DMS114 treated with DMSO at 0.1 percent for 48 hours (cell line): Measurements from ENCODE around the gene CMC4.

ENCODE experiments used
- DNase-seq: peaks from one replicate; lab custom pipeline; 2025; ENCODE audit not compliant: unreplicated experiment; lab: John Stamatoyannopoulos, UW

Gene CMC4

GRCh38 chrX:155054255-155054654 is 16.7 kb downstream of the CMC4 start:
- DNase-seq: no peak

DNA sequence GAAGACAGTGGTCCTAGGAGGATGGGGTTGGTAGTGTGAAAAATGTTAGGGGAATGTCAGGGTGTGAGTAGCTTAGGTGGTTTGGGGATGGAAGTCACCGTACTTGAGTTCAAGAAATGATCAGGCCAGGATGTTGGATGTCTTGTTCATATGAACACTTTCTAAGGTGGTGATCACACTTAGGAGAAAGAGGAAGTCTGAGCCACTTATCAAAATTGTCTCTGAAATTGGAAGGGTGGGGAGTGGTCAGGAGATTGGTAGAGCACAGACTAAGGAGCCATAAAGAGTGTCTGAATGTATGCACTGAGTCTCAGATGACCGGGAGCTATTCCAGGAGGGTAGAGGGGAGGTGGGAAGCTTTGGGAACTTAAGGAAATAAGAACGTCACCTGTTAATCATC is 17.3 kb downstream of the CMC4 start:
- no peak for DNase-seq

- no peak for DNase-seq
These were observed 18.0 kb downstream of the CMC4 start for GRCh38 chrX:155052738-155053498.

DNA sequence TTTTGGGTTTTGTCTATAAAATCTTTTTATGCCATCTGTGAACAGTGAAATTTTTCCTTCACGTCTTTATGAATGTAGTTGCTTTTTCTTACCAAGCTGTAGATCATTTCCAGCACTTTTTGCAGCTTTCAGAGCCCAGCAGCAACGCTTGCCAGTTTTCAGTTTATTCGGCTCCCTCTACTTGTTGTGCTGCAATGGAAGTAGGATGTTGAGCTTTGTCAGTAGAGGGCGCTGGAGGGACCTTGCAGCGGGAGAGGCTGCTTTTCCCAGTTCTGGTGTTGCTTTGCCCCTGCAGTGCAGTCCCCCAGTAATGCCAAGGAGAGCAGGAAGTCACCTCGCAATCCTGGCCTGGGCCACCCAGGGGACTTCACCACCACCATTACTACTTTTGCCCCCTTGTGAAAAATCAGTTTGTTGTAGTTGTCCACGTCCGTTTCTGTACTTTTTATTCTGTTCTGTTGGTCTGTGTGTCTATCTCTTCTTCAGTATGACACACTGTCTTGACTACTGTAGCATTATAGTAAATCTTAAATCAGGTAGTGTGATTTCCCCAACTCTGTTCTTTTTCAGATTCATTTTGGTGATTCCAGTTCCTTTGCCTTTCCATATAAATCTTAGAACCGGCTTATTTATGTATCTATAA is 21.8 kb downstream of the CMC4 start:
- DNase-seq: peak; percentile 1

DNA sequence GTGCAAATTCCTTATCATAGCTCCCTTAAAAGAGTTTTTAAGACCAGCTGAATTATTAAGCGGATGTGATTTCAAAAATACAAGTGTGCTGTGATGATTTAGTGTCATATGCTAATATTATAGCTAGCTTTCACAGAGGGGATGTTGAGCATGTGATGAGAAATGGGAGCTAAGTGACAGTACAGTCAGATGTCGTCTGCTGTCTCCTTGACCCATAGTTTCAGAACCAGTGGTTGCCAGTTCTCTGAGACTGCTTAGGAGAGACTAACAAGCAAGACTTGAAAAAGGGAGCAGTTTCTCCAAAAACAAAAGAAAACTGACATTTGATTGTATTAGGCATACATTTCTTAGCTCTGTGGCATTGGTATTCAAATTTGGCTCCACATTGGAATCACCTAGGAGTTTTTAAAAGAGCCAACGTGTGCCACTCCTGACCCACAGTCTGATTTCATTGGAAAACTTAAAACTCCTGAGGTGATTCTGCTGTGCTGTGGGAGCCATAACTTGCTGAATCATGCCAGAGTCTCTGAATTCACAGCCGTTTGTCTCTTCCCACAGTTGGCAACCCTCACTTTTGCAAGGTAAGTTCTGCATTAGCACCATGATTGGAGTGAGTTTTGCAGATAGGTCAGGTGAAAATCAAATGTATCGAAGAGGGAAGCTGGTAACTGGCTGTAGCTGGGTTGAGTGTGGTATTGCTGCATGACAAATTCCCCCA is 24.0 kb downstream of the CMC4 start:
- DNase-seq: no peak

GRCh38 chrX:155046129-155046810 is 24.7 kb downstream of the CMC4 start:
- DNase-seq: no peak

GRCh38 chrX:155035688-155036087 is 35.2 kb downstream of the CMC4 start:
- no peak for DNase-seq

- no peak for DNase-seq
These were observed 39.3 kb downstream of the CMC4 start for GRCh38 chrX:155031657-155032056.

- no peak for DNase-seq
These were observed 42.1 kb downstream of the CMC4 start for GRCh38 chrX:155028877-155029291.

- DNase-seq: no peak
These were observed 42.8 kb downstream of the CMC4 start for GRCh38 chrX:155028129-155028528.

- DNase-seq: no peak
These were observed 43.3 kb downstream of the CMC4 start for GRCh38 chrX:155027509-155028066.

- DNase-seq: peak; percentile 67
These were observed 44.0 kb downstream of the CMC4 start, which contains the start of gene FUNDC2 for GRCh38 chrX:155026727-155027508. TSS of gene FUNDC2 (plus strand) at chrX:155026844. CDS start at chrX:155026939, 95 bp downstream.

DNA sequence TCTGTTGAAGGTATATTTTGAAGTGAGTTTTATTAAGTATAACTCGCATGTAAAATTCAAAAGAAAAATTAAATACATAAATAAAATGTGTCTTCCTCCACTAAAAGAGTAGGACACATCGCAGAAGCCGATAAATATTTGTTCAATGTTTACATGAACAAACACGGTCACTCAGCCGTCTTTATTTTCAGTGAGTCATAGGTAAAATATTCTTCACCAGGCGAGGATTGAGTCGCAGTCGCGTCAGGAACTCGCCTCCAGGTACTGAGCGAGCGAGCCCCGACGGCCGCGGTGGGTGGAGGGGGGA is 44.6 kb downstream of the CMC4 start:
- DNase-seq: no peak

DNA sequence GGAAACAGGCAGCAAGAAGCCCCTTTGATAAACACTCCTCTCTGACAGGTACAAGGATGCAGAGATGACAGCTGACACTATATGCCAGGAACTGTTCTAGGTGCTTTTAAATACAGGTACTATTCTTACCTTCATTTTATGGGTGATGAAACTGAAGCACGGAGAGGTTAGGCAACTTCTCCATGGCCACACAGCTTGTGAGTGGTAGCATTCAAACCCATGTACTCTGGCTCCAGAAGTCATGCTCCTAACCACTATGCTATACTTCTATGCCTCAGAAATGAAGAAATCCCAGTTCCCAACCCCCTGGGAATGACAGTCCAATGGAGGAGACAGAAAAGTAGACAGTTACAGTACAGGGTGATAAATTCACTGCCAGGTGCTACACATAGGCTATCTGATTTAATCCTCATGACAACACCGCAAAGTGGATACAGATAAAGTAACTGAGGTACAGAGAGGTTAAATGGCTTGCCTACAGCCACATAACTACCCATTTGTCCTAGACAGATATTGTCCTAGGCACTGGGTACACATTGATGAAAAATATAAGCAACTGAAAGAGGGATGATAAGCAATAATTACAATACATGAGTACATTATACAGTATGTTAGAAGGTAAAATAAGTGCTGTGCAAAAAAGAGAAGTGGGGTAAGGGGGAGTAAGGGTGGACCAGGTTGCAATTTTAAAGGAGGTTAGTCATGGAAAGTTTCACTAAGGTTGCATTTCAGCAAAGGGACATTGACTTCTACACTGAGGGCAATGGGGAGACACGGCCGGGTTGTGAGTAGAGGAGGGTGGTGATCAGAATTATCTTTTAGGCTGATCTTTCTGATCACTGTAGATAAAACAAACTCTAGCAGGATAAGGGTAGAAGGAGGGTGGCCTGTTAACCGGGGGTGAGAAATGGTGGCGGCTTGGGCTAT is 46.8 kb downstream of the CMC4 start:
- no peak for DNase-seq

DNA sequence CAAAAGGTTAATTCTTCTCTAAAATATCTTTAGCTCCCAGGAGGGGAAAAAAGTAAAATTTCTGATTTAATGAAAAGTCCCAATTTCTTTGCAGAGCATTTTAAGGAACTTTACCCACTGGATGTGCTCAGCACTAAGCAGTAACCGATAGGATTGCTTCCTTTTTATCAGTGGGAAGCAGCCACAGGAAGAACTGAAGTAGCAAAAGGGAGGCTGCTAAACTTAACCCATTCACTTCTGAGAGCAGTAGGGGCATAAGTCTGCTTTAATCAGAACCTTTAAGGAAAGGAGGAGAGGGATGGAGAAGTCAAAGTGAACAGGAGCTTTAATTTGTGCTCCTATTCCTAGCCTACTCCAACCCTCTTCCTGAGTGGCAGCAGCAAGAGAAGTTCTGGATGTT is 48.4 kb downstream of the CMC4 start, which contains the start of gene F8:
TSS of gene F8 (minus strand) at position 139 of the 400 bp plus-strand sequence. CDS start 171 bp downstream, outside the sequence.
- DNase-seq: no peak

- no peak for DNase-seq
These were observed 50.3 kb downstream of the CMC4 start for GRCh38 chrX:155020591-155020990.
